PC-9 (cell line): ENCODE data around the gene ADPRM.

Source experiments
- CTCF ChIP-seq: fragments of 200-600 bp; sonication (generic); conservative IDR thresholded peaks from 2 replicates; pipeline ENCODE4 v1.6.1; 2017; ENCODE audit warnings: mixed run types, antibody characterized with exemption, mild to moderate bottlenecking, moderate library complexity
- EZH2 ChIP-seq: fragments of 200-600 bp; sonication (generic); IDR thresholded peaks from 2 replicates; pipeline ENCODE4 v1.8.0; 2017; ENCODE audit warnings: antibody characterized with exemption, low read depth

GRCh38 chr17:10697092-10698081 lies at the start of gene ADPRM, which contains the start of gene SCO1:
- TF ChIP-seq EZH2 (no peak), CTCF (peak; percentile 41; the same call in 1 of the 2 replicates)
